ENCODE measurements around the gene ZNF585A.
"Not testable (repeated sequence)": the region's sequence is repeated elsewhere in the genome, so short reads cannot be mapped to it uniquely, and the experiment has no call there.

ZNF585A gene

DNA sequence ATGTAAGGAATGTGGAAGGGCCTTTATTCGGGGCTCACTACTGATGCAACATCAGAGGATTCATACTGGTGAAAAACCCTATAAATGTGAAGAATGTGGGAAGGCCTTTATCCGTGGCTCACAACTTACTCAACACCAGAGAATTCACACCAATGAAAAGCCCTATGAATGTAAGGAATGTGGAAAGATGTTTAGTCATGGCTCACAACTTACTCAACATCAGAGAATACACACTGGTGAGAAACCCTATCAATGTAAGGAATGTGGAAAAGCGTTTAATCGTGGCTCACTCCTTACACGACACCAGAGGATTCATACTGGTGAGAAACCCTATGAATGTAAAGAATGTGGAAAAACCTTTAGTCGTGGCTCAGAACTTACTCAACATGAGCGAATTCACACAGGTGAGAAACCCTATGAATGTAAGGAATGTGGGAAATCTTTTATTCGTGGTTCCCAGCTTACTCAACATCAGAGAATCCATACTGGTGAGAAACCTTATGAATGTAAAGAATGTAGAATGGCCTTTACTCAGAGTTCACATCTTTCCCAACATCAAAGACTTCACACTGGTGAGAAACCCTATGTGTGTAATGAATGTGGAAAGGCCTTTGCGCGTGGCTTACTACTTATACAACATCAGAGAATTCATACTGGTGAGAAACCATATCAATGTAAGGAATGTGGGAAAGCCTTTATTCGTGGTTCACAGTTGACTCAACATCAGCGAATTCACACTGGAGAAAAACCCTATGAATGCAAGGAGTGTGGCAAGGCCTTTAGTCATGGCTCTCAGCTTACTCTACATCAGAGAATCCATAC lies 44.3 kb downstream of the ZNF585A start:
- DNase-seq (ENCODE audit: low read depth) = no peak
- TF ChIP-seq, protein P1, sequence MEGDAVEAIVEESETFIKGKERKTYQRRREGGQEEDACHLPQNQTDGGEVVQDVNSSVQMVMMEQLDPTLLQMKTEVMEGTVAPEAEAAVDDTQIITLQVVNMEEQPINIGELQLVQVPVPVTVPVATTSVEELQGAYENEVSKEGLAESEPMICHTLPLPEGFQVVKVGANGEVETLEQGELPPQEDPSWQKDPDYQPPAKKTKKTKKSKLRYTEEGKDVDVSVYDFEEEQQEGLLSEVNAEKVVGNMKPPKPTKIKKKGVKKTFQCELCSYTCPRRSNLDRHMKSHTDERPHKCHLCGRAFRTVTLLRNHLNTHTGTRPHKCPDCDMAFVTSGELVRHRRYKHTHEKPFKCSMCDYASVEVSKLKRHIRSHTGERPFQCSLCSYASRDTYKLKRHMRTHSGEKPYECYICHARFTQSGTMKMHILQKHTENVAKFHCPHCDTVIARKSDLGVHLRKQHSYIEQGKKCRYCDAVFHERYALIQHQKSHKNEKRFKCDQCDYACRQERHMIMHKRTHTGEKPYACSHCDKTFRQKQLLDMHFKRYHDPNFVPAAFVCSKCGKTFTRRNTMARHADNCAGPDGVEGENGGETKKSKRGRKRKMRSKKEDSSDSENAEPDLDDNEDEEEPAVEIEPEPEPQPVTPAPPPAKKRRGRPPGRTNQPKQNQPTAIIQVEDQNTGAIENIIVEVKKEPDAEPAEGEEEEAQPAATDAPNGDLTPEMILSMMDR (IDR thresholded peaks at IDR 0.05; ENCODE audit: control insufficient read depth, insufficient read depth, low read depth, low read length, missing control alignments) = no peak
- H3K4me3 ChIP-seq (ENCODE audit: control insufficient read depth, low read depth, low read length) = no peak overlapping the region

DNA sequence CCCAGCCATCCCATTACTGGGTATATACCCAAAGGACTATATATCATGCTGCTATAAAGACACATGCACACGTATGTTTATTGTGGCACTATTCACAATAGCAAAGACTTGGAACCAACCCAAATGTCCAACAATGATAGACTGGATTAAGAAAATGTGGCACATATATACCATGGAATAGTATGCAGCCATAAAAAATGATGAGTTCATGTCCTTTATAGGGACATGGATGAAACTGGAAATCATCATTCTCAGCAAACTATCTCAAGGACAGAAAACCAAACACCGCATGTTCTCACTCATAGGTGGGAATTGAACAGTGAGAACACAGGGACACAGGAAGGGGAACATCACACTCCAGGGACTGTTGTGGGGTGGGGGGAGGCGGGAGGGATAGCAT lies 50.4 kb downstream of the ZNF585A start:
- DNase-seq (ENCODE audit: low read depth); H3K4me3 ChIP-seq (ENCODE audit: control insufficient read depth, low read depth, low read length): not testable (repeated sequence)

DNA sequence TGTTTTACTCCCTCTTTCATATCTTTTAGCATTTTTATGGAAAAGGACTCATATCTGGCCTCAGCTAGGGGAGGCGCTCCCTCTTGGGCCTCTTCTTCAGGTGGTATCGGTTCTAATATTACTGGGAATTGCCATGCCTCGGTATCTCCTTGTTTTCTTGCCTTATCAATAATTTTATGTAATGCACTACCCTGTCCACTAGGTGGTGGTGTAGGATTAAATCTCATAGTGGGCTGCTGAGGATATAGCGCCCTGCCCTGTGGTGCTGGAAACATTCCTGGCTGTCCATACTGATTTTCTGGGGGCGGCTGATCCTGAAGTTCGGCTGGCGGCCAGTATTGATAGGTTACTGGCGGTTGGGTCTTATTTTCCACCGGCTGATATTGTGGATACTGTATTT lies 58.5 kb downstream of the ZNF585A start:
- H3K4me3 ChIP-seq (ENCODE audit: control insufficient read depth, low read depth, low read length) = no peak overlapping the region
- TF ChIP-seq, protein P1 (IDR thresholded peaks at IDR 0.05; ENCODE audit: control insufficient read depth, insufficient read depth, low read depth, low read length, missing control alignments) = no peak
- no peak for DNase-seq (ENCODE audit: low read depth)

DNA sequence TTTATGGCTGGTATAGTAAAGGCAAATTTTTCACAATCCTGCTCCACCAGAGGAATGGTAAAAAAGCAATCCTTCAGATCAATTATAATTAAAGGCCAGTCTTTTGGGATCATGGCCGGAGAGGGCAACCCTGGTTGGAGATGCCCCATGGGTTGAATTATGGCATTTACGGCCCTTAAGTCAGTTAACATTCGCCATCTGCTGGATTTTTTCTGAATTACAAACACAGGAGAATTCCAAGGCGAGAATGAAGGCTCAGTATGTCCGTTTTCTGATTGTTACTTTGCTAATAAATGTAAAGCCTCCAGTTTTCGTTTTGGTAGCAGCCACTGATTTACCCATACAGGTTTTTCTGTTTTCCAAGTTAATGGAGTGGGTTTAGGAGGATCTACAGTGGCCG lies 60.7 kb downstream of the ZNF585A start:
- TF ChIP-seq, protein P1 (IDR thresholded peaks at IDR 0.05; ENCODE audit: control insufficient read depth, insufficient read depth, low read depth, low read length, missing control alignments) = peak; percentile 12

DNA sequence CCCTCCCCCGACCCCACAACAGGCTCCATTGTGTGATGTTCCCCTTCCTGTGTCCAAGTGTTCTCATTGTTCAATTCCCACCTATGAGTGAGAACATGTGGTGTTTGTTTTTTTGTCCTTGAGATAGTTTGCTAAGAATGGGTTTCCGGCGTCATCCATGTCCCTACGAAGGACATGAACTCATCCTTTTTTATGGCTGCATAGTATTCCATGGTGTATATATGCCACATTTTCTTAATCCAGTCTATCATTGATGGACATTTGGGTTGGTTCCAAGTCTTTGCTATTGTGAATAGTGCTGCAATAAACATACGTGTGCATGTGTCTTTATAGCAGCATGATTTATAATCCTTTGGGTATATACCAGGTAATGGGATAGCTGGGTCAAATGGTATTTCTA lies 68.4 kb downstream of the ZNF585A start:
- DNase-seq (ENCODE audit: low read depth); H3K4me3 ChIP-seq (ENCODE audit: control insufficient read depth, low read depth, low read length): not testable (repeated sequence)

More for the DNA sequence above, 60.7 kb downstream of the ZNF585A start:
- not testable (repeated sequence) for DNase-seq (ENCODE audit: low read depth); H3K4me3 ChIP-seq (ENCODE audit: control insufficient read depth, low read depth, low read length)

DNA sequence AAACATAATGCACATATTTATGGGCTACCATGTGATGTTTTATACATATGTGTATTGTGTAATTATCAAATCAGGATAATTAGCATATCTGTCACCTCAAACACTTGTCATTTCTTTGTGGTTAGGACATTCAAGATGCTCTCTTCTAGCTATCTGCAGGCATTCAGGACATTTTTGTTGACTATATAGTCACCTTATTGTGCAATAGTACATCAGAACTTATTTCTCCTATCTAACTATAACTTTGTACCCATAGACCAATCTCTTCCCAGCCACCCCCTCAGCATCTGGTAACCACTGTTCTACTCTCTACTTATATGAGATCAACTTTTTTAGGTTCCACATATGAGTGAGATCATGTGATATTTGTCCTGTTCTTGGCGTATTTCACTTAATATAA lies 73.9 kb downstream of the ZNF585A start:
- DNase-seq (ENCODE audit: low read depth) = no peak
- H3K4me3 ChIP-seq (ENCODE audit: control insufficient read depth, low read depth, low read length) = no peak overlapping the region
- TF ChIP-seq, protein P1 (IDR thresholded peaks at IDR 0.05; ENCODE audit: control insufficient read depth, insufficient read depth, low read depth, low read length, missing control alignments) = no peak

DNA sequence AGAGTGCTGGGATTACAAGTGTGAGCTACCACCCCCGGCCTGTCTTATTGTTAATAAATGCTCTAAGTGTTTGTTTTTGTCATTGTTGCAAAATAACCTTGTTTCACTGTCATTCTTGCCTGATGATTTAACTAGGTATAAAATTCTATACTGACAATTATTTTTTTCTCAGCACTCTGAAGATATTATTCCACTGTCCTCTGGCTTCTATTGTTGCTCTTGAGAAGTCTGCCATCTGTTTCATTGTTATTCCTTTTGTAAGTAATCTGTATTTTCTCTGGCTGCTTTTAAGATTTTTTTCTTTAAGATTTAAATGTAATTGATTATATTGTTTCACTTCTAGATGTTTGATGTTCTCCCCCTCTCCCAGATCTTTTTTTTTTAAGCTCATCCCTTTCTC lies 76.6 kb downstream of the ZNF585A start:
- H3K4me3 ChIP-seq (ENCODE audit: control insufficient read depth, low read depth, low read length) = no peak overlapping the region
- TF ChIP-seq, protein P1 (IDR thresholded peaks at IDR 0.05; ENCODE audit: control insufficient read depth, insufficient read depth, low read depth, low read length, missing control alignments) = no peak
- DNase-seq (ENCODE audit: low read depth) = no peak

Data from AG09309 (cell line).